GM21367 (cell line): ENCODE results near the gene PCDHA6.
"Not testable (repeated sequence)": the region's sequence is repeated elsewhere in the genome, so short reads cannot be mapped to it uniquely, and the experiment has no call there.

ENCODE experiments used
- ATAC-seq: cut with Tn5 transposase; IDR thresholded peaks from one replicate; pipeline ENCODE4 v1.9.1; 2021; ENCODE audit not compliant: unreplicated experiment

The PCDHA6 gene

GRCh38 chr5:140857177-140857986, 29.6 kb downstream of the PCDHA6 start:
- ATAC-seq: no peak

DNA sequence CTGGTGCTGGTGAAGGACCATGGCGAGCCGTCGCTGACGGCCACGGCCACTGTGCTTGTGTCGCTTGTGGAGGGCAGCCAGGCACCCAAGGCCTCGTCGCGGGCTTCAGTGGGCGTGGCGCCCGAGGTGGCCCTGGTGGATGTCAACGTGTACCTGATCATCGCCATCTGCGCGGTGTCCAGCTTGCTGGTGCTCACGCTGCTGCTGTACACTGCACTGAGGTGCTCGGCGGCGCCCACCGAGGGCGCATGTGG, 30.2 kb downstream of the PCDHA6 start:
- no peak for ATAC-seq

- ATAC-seq: no peak
Measured at GRCh38 chr5:140862441-140863295, 34.9 kb downstream of the PCDHA6 start.

- no peak for ATAC-seq
Measured at GRCh38 chr5:140868721-140869554, 41.2 kb downstream of the PCDHA6 start, which contains the start of gene PCDHA11. TSS of gene PCDHA11 (plus strand) at chr5:140868957. CDS start at chr5:140869104, 147 bp downstream.

- no peak for ATAC-seq
Measured at GRCh38 chr5:140869555-140869886, 41.8 kb downstream of the PCDHA6 start.

GRCh38 chr5:140870221-140871201, 42.8 kb downstream of the PCDHA6 start:
- ATAC-seq: no peak

GRCh38 chr5:140875085-140876065, 47.6 kb downstream of the PCDHA6 start, which contains the start of gene PCDHA12:
TSS of gene PCDHA12 (plus strand) at chr5:140875308. CDS start at chr5:140875473, 165 bp downstream.
- no peak for ATAC-seq

DNA sequence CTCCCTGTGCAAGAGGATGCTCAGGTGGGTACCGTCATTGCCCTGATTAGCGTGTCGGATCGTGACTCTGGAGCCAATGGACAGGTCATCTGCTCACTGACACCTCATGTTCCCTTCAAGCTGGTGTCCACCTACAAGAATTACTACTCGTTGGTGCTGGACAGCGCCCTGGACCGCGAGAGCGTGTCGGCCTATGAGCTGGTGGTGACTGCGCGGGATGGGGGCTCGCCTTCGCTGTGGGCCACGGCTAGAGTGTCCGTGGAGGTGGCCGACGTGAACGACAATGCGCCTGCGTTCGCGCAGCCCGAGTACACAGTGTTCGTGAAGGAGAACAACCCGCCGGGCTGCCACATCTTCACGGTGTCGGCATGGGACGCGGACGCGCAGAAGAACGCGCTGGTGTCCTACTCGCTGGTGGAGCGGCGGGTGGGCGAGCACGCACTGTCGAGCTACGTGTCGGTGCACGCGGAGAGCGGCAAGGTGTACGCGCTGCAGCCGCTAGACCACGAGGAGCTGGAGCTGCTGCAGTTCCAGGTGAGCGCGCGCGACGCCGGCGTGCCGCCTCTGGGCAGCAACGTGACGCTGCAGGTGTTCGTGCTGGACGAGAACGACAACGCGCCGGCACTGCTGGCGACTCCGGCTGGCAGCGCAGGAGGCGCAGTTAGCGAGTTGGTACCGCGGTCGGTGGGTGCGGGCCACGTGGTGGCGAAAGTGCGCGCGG, 48.9 kb downstream of the PCDHA6 start:
- ATAC-seq: not testable (repeated sequence)

DNA sequence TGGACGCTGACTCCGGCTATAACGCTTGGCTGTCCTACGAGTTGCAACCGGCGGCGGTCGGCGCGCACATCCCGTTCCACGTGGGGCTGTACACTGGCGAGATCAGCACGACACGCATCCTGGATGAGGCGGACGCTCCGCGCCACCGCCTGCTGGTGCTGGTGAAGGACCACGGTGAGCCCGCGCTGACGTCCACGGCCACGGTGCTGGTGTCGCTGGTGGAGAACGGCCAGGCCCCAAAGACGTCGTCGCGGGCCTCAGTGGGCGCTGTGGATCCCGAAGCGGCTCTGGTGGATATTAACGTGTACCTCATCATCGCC, 49.5 kb downstream of the PCDHA6 start:
- ATAC-seq: no peak
